ENCODE measurements around the gene IQCF2. TPM values are rescaled to one million over a fixed set of nuclear protein-coding genes. Genes with fewer than 3 reads are reported as not detected.

Gene IQCF2
- total RNA-seq, 6 experiments from 2014 or later = not detected

GRCh38 chr3:51873253-51873766 lies 11.9 kb downstream of the IQCF2 start:
- H3K36me3 Mint-ChIP-seq (ENCODE audit: low read depth) = no peaks in the 10 kb centered on the region
- peaks cover 29% of the 10 kb centered on the region for H3K27me3 Mint-ChIP-seq (ENCODE audit: insufficient read depth)
- DNase-seq = no peak
- H3K4me1 Mint-ChIP-seq (ENCODE audit: low read depth) = peaks cover 10% of the 10 kb centered on the region
- no peaks in the 10 kb centered on the region for H3K9me3 Mint-ChIP-seq
- TF ChIP-seq CTCF (IDR thresholded peaks at IDR 0.05) = no peak
- H3K4me3 Mint-ChIP-seq = no peak overlapping the region
- H3K27ac Mint-ChIP-seq = no peak overlapping the region

- peaks cover 30% of the 10 kb centered on the region for H3K27me3 Mint-ChIP-seq (ENCODE audit: insufficient read depth)
- H3K27ac Mint-ChIP-seq = no peak overlapping the region
- no peaks in the 10 kb centered on the region for H3K9me3 Mint-ChIP-seq
- H3K36me3 Mint-ChIP-seq (ENCODE audit: low read depth) = no peaks in the 10 kb centered on the region
- TF ChIP-seq CTCF (IDR thresholded peaks at IDR 0.05) = no peak
- no peak overlapping the region for H3K4me3 Mint-ChIP-seq
- no peak for DNase-seq
- peaks cover 10% of the 10 kb centered on the region for H3K4me1 Mint-ChIP-seq (ENCODE audit: low read depth)
Measured at GRCh38 chr3:51873876-51874275, 12.5 kb downstream of the IQCF2 start.

- Mint-ChIP-seq H3K27ac (no peak overlapping the region), H3K36me3 (ENCODE audit: low read depth) (no peaks in the 10 kb centered on the region), H3K4me1 (ENCODE audit: low read depth) (peaks cover 10% of the 10 kb centered on the region), H3K4me3 (no peak overlapping the region), H3K27me3 (ENCODE audit: insufficient read depth) (peaks cover 31% of the 10 kb centered on the region), H3K9me3 (no peaks in the 10 kb centered on the region)
- DNase-seq = no peak
- no peak for TF ChIP-seq CTCF (IDR thresholded peaks at IDR 0.05)
Measured at GRCh38 chr3:51874411-51874810, 13.0 kb downstream of the IQCF2 start.

- H3K4me1 Mint-ChIP-seq (ENCODE audit: low read depth) = peaks cover 10% of the 10 kb centered on the region
- H3K4me3 Mint-ChIP-seq = no peak overlapping the region
- peaks cover 31% of the 10 kb centered on the region for H3K27me3 Mint-ChIP-seq (ENCODE audit: insufficient read depth)
- TF ChIP-seq CTCF (IDR thresholded peaks at IDR 0.05) = no peak
- no peak overlapping the region for H3K27ac Mint-ChIP-seq
- no peak for DNase-seq
- no peaks in the 10 kb centered on the region for H3K9me3 Mint-ChIP-seq
- H3K36me3 Mint-ChIP-seq (ENCODE audit: low read depth) = no peaks in the 10 kb centered on the region
Measured at GRCh38 chr3:51874889-51875288, 13.5 kb downstream of the IQCF2 start.

GRCh38 chr3:51875501-51875900 lies 14.1 kb downstream of the IQCF2 start, which contains the start of gene IQCF5:
TSS of gene IQCF5 (minus strand) at chr3:51875601. CDS start at chr3:51875531, 70 bp downstream.
- H3K4me3 Mint-ChIP-seq = no peak within 1 kb of the TSS
- no peaks in the 10 kb centered on the region for H3K9me3 Mint-ChIP-seq
- H3K27ac Mint-ChIP-seq = no peak within 1 kb of the TSS
- no peak for TF ChIP-seq CTCF (IDR thresholded peaks at IDR 0.05)
- H3K4me1 Mint-ChIP-seq (ENCODE audit: low read depth) = peaks cover 10% of the 10 kb centered on the region
- peaks cover 31% of the 10 kb centered on the region for H3K27me3 Mint-ChIP-seq (ENCODE audit: insufficient read depth)
- DNase-seq = no peak
- H3K36me3 Mint-ChIP-seq (ENCODE audit: low read depth) = no peaks in the 10 kb centered on the region

GRCh38 chr3:51876186-51876585 lies 14.8 kb downstream of the IQCF2 start:
- no peak for DNase-seq
- H3K27ac Mint-ChIP-seq = no peak overlapping the region
- no peak overlapping the region for H3K4me3 Mint-ChIP-seq
- H3K36me3 Mint-ChIP-seq (ENCODE audit: low read depth) = no peaks in the 10 kb centered on the region
- H3K27me3 Mint-ChIP-seq (ENCODE audit: insufficient read depth) = peaks cover 27% of the 10 kb centered on the region
- peaks cover 10% of the 10 kb centered on the region for H3K4me1 Mint-ChIP-seq (ENCODE audit: low read depth)
- no peaks in the 10 kb centered on the region for H3K9me3 Mint-ChIP-seq
- TF ChIP-seq CTCF (IDR thresholded peaks at IDR 0.05) = no peak
